ENCODE results near the gene TENM3.

Gene TENM3

GRCh38 chr4:182567119-182567518 lies 323.9 kb downstream of the TENM3 start:
- TF ChIP-seq CTCF (IDR thresholded peaks at IDR 0.05; ENCODE audit: low read depth, low read length): no peak

GRCh38 chr4:182569561-182569960 lies 326.4 kb downstream of the TENM3 start:
- DNase-seq (ENCODE audit: extremely low read depth, low read depth): no peak
- TF ChIP-seq CTCF (IDR thresholded peaks at IDR 0.05; ENCODE audit: low read depth, low read length): no peak

More at GRCh38 chr4:182567119-182567518, 323.9 kb downstream of the TENM3 start:
- DNase-seq (ENCODE audit: extremely low read depth, low read depth): no peak

GRCh38 chr4:182574706-182575105 lies 331.5 kb downstream of the TENM3 start:
- no peak for DNase-seq (ENCODE audit: extremely low read depth, low read depth)

GRCh38 chr4:182575225-182575624 lies 332.0 kb downstream of the TENM3 start:
- no peak for TF ChIP-seq CTCF (IDR thresholded peaks at IDR 0.05; ENCODE audit: low read depth, low read length)
- no peak for DNase-seq (ENCODE audit: extremely low read depth, low read depth)

More at GRCh38 chr4:182574706-182575105, 331.5 kb downstream of the TENM3 start:
- TF ChIP-seq CTCF (IDR thresholded peaks at IDR 0.05; ENCODE audit: low read depth, low read length): no peak

- TF ChIP-seq CTCF (IDR thresholded peaks at IDR 0.05; ENCODE audit: low read depth, low read length): no peak
- DNase-seq (ENCODE audit: extremely low read depth, low read depth): no peak
Observed at GRCh38 chr4:182576601-182577289, 333.5 kb downstream of the TENM3 start.

- TF ChIP-seq CTCF (IDR thresholded peaks at IDR 0.05; ENCODE audit: low read depth, low read length): no peak
- DNase-seq (ENCODE audit: extremely low read depth, low read depth): no peak
Observed at GRCh38 chr4:182577411-182577810, 334.2 kb downstream of the TENM3 start.

GRCh38 chr4:182578402-182578801 lies 335.2 kb downstream of the TENM3 start:
- no peak for DNase-seq (ENCODE audit: extremely low read depth, low read depth)
- no peak for TF ChIP-seq CTCF (IDR thresholded peaks at IDR 0.05; ENCODE audit: low read depth, low read length)
